ENCODE results near the gene EIF3A.

EIF3A gene

DNA sequence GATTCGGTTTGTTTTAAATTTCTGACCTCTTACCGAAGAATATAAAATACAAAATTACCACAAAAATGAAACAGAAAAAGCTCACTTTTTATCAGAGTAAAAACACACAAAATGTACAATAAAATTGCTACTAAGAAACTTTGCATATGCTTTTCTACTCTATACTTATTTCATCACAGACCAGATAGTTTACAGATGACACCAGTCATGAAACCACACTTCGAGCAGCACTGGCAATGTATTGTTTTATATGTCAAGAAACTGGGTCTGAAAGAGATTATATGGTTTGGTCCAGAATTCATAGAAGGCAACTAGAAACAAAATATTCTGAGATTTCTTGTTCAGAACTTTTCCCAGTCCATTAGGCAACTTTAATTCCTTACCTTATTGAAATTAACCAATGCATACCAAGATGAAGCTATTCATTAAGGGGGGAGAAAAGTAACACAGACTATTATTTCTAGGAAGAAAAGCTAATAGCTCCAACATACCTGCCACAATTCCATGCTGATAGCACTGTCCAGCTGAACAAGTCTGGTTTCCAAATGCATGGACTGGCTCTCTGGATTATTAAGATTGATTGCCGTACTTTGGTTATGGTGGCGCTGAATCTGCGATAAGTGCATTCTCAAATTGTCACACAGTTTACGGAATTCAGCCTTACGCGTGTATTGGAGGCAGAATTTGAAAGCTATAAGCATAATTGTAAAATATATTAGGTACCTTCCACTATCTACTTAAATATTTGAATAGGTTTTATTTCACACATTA, 10.0 kb downstream of the EIF3A start:
- no peak for TF ChIP-seq POLR2AphosphoS5 (IDR thresholded peaks at IDR 0.05; ENCODE audit: low read depth, low read length)
- no peak for TF ChIP-seq TAF1 (IDR thresholded peaks at IDR 0.05; ENCODE audit: borderline replicate concordance, low read depth, low read length)
- 0 out of 2 replicates have a peak, but pooled peaks have one; percentile 12 for TF ChIP-seq POLR2A (IDR thresholded peaks at IDR 0.05; ENCODE audit: low read depth, low read length)
- DNase-seq (ENCODE audit: insufficient read length) (no peak), FAIRE-seq (no peak)

DNA sequence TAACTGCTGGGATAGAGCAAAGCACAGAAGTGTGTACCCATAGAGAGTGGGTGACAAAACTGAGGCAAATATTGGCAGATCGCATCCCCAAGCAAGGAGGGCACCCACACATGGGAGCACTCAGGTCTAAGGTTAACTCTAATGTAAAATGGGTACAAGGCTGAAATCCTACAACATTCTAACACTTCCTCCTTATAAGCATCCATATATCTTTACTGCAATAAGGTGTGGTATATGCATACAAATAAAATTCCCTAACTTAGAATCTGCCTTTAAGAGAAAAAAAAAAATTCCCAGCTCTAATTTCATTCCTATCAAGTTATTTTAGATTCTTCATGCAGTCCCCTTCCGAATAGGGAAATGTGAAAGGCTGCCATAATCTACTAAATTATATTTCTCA, 18.7 kb downstream of the EIF3A start:
- TF ChIP-seq TAF1 (IDR thresholded peaks at IDR 0.05; ENCODE audit: borderline replicate concordance, low read depth, low read length) (no peak), POLR2A (IDR thresholded peaks at IDR 0.05; ENCODE audit: low read depth, low read length) (no peak), POLR2AphosphoS5 (IDR thresholded peaks at IDR 0.05; ENCODE audit: low read depth, low read length) (no peak; the same call in 1 of the 2 replicates)
- DNase-seq (ENCODE audit: insufficient read length) (no peak), FAIRE-seq (no peak)

DNA sequence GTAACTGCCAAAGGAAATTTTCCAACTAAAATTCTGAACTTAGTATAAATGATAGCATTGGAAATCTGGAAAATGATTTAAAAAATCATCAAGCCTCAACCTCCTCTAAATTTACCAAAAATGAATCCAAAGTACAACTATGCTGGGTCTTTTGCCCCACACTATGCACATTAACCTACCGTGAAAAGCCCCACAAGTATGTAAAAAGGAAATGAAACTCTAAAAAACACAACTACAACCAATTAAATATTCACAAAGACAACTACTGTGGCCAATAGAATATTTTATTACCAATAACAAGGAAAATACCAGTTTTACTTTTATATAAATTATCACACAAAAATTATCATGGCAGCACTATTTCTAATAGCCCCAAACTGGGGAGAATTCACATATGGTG, 19.3 kb downstream of the EIF3A start:
- TF ChIP-seq POLR2AphosphoS5 (IDR thresholded peaks at IDR 0.05; ENCODE audit: low read depth, low read length): no peak
- no peak for TF ChIP-seq POLR2A (IDR thresholded peaks at IDR 0.05; ENCODE audit: low read depth, low read length)
- no peak for TF ChIP-seq TAF1 (IDR thresholded peaks at IDR 0.05; ENCODE audit: borderline replicate concordance, low read depth, low read length)
- DNase-seq (ENCODE audit: insufficient read length): no peak
- FAIRE-seq: no peak

DNA sequence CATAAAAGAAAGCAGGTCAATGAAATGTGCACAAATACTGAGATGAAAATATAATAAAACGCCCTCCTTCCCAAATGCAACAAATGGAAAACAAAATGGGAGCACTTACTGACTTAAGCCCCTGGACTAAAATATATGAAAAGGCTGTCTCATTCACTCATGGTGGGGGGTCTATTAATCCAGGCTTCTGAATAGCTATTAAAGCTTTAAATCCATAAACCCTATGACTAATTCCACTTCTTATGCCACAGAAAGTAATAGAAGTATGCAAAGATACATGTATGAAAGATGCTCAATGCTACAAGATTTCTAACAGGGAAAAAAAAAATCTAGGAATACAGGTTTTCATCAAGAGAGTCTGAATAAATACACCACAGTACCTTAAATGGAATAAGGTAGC, 20.5 kb downstream of the EIF3A start:
- TF ChIP-seq POLR2A (IDR thresholded peaks at IDR 0.05; ENCODE audit: low read depth, low read length): no peak
- no peak for TF ChIP-seq POLR2AphosphoS5 (IDR thresholded peaks at IDR 0.05; ENCODE audit: low read depth, low read length)
- TF ChIP-seq TAF1 (IDR thresholded peaks at IDR 0.05; ENCODE audit: borderline replicate concordance, low read depth, low read length): no peak
- FAIRE-seq: no peak
- no peak for DNase-seq (ENCODE audit: insufficient read length)

DNA sequence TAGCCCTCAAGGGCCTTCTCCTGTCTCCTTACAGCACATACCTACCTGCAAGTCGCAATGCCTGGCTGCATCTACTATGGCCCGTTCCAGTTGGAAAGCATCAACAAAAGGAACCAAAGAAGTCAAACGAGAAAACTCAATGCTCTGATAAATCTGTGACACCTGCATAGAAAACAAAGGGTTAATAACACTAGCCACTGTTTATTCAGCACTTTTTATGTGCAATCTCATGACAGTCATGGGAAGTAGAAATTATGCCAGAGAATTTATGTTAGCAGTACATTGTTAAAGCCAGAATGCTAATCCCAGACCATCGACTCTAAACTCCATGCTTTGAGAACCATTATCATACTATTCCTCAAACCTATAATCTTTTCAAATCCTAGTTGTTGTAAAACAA, 21.1 kb downstream of the EIF3A start:
- TF ChIP-seq POLR2AphosphoS5 (IDR thresholded peaks at IDR 0.05; ENCODE audit: low read depth, low read length) (no peak), TAF1 (IDR thresholded peaks at IDR 0.05; ENCODE audit: borderline replicate concordance, low read depth, low read length) (no peak), POLR2A (IDR thresholded peaks at IDR 0.05; ENCODE audit: low read depth, low read length) (no peak)
- no peak for DNase-seq (ENCODE audit: insufficient read length)
- peak; percentile 48 for FAIRE-seq

DNA sequence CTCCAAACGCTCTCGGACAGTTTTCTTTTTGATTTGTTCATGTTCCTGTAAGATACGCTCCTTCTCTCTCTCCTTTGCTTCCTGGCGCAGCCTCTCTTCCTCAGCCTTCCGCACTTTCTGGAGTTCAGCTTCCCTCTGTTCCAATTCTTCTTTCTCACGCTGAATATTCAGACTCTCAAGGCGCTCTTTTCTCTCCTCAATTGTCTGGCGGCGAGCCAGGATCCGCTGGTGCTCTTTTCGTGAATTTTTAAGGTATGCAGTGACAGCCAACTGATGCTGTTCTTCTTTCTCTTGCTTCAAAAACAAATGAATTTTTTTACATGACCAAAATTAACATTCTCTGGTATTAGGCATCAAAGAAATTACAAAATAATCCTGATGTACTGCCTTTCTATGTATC, 22.6 kb downstream of the EIF3A start:
- no peak for TF ChIP-seq POLR2AphosphoS5 (IDR thresholded peaks at IDR 0.05; ENCODE audit: low read depth, low read length)
- no peak for TF ChIP-seq TAF1 (IDR thresholded peaks at IDR 0.05; ENCODE audit: borderline replicate concordance, low read depth, low read length)
- no peak for TF ChIP-seq POLR2A (IDR thresholded peaks at IDR 0.05; ENCODE audit: low read depth, low read length)
- DNase-seq (ENCODE audit: insufficient read length): no peak
- no peak for FAIRE-seq

DNA sequence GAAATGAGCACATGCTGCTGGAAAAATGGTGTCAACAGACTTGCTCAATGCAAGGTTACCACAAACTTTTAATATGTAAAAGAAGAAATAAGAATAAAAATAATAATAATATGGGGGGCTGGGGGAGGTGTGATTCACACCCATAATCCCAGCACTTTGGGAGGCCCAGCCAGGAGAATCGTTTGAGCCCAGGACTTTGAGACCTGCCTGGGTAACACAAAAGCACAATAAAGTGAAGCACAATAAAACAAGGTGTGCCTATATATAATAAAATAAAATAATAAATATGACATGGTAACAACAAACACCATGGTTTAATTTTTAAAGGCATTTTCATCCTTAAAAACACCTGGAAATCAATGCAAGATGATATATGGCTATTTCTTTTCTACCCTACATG, 25.1 kb downstream of the EIF3A start:
- no peak for FAIRE-seq
- DNase-seq (ENCODE audit: insufficient read length): no peak
- TF ChIP-seq POLR2A (IDR thresholded peaks at IDR 0.05; ENCODE audit: low read depth, low read length) (no peak), POLR2AphosphoS5 (IDR thresholded peaks at IDR 0.05; ENCODE audit: low read depth, low read length) (no peak), TAF1 (IDR thresholded peaks at IDR 0.05; ENCODE audit: borderline replicate concordance, low read depth, low read length) (no peak)

DNA sequence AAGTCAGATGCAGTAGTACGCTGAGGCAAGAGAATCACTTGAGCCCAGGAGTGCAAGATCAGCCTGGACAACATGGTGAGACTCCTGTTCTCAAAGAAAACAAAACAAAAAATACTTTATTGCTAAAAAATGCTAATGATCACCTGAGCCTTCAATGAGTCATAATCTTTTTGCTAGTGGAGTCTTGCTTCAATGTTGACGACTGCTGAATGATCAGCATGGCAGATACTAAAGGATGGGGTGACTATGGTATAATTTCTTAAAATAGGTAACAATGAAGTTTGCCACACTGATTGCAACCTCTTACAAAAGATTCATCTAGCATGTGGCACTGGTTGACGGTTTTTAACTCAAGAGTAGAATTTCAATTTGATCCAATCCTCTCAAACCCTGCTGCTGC, 28.8 kb downstream of the EIF3A start:
- FAIRE-seq (no peak), DNase-seq (ENCODE audit: insufficient read length) (no peak)
- TF ChIP-seq TAF1 (IDR thresholded peaks at IDR 0.05; ENCODE audit: borderline replicate concordance, low read depth, low read length) (no peak), POLR2AphosphoS5 (IDR thresholded peaks at IDR 0.05; ENCODE audit: low read depth, low read length) (0 out of 2 replicates have a peak, but pooled peaks have one; percentile 21)

DNA sequence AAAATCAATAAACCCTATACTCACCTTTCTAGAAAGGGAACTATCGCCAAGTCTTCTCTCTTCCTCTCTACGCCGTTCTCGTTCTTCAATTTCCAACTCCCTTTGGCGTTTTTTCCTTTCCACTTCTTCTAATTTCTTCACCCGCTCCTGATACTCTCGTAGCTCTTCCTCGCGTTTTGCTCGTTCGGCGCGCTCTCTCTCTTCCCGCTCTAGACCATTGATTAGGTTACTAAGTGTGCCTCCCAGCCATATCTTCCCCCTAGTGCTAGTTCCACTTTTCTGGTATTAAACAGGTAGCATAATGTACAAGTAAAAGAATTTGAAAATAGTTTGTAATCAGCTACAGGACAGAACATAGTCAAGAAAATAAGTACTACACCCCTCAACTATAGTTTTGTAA, 30.8 kb downstream of the EIF3A start:
- DNase-seq (ENCODE audit: insufficient read length) (no peak), FAIRE-seq (no peak)
- no peak for TF ChIP-seq POLR2AphosphoS5 (IDR thresholded peaks at IDR 0.05; ENCODE audit: low read depth, low read length)
- no peak for TF ChIP-seq POLR2A (IDR thresholded peaks at IDR 0.05; ENCODE audit: low read depth, low read length)
- TF ChIP-seq TAF1 (IDR thresholded peaks at IDR 0.05; ENCODE audit: borderline replicate concordance, low read depth, low read length): no peak

DNA sequence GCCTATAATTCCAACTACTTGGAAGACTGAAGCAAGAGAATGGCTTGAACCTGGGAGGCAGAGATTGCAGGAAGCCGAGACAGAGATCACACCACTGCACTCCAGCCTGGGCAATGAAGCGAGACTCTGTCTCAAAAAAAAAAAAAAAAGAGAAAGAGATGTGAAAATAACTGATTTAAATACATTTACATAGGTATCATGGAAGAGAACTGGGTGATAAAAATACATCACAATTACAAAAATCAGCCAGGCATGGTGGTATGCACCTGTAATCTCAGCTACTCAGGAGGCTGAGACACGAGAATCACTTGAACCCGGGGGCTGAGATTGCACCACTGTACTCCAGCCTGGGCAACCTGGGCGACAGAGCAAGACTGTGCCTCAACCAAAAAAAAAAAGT, 31.3 kb downstream of the EIF3A start:
- no peak for DNase-seq (ENCODE audit: insufficient read length)
- TF ChIP-seq POLR2AphosphoS5 (IDR thresholded peaks at IDR 0.05; ENCODE audit: low read depth, low read length) (no peak), POLR2A (IDR thresholded peaks at IDR 0.05; ENCODE audit: low read depth, low read length) (no peak), TAF1 (IDR thresholded peaks at IDR 0.05; ENCODE audit: borderline replicate concordance, low read depth, low read length) (no peak)
- FAIRE-seq: no peak

DNA sequence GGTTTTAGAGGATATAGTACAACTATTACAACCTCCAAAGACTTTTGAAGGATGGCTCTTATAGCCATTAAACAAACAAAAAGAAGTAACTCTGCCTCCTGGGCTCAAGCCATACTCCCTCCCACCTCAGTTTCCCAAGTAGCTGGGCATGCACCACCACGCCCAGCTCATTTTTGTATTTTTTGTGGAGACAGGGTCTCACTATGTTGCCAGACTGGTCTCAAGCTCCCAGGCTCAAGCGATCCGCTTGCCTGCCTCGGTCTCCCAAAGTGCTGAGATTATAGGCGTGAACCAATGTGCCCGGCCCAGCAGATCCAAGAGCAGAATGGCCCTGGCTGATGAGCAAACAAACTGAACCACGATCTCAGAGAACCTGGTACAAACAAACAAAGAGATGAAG, 35.1 kb downstream of the EIF3A start:
- FAIRE-seq (no peak), DNase-seq (ENCODE audit: insufficient read length) (no peak)
- TF ChIP-seq TAF1 (IDR thresholded peaks at IDR 0.05; ENCODE audit: borderline replicate concordance, low read depth, low read length): no peak
- TF ChIP-seq POLR2A (IDR thresholded peaks at IDR 0.05; ENCODE audit: low read depth, low read length): no peak
- TF ChIP-seq POLR2AphosphoS5 (IDR thresholded peaks at IDR 0.05; ENCODE audit: low read depth, low read length): no peak

DNA sequence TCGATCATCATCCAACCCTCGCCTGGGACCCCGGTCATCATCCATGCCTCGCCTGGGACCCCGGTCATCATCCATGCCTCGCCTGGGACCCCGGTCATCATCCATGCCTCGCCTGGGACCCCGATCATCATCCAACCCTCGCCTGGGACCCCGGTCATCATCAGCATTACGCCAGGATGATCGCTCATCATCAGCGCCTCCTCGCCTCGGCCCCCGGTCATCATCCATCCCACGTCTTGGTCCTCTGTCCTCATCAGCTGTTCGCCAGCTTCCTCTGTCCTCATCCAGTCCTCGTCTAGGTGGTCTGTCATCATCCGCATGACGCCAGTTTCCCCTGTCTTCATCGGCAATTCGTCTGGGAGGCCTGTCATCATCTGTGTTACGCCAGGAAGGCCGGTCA, 38.4 kb downstream of the EIF3A start:
- DNase-seq (ENCODE audit: insufficient read length): no peak
- TF ChIP-seq TAF1 (IDR thresholded peaks at IDR 0.05; ENCODE audit: borderline replicate concordance, low read depth, low read length) (no peak), POLR2A (IDR thresholded peaks at IDR 0.05; ENCODE audit: low read depth, low read length) (no peak; the same call in 1 of the 2 replicates), POLR2AphosphoS5 (IDR thresholded peaks at IDR 0.05; ENCODE audit: low read depth, low read length) (no peak)
- no peak for FAIRE-seq

Measured in GM12892 (cell line).